HG02884 (cell line): ENCODE data around the gene IL6.
"Not testable (repeated sequence)": the region's sequence is repeated elsewhere in the genome, so short reads cannot be mapped to it uniquely, and the experiment has no call there.

Experiments used
- ATAC-seq: cut with Tn5 transposase; IDR thresholded peaks from one replicate; pipeline ENCODE4 v1.9.1; 2021; ENCODE audit warnings: mild to moderate bottlenecking, moderate library complexity; ENCODE audit not compliant: unreplicated experiment

The IL6 gene

DNA sequence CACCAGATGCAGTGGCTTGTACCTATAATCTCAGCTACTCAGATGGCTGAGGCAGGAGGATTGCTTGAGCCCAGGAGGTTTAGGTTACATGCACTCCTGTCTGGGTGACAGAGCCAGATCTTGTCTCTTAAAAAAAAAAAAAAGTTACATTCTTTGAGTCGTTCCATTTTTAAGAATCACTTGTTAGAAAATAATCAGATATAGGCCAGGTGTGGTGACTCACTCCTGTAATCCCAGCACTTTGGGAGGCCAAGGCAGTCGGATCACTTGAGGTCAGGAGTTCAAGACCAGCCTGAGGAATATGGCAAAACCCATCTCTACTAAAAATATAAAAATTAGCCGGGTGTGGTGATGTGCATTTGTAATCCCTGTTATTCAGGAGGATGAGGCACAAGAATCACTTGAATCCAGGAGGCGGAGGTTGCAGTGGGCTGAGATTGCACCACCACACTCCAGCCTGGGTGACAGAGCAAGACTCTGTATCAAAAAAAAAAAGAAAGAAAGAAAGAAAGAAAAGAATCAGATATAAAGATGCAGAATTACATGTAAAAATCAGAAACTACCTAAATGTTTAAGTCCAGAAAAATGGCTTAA is 52.8 kb downstream of the IL6 start:
- not testable (repeated sequence) for ATAC-seq

DNA sequence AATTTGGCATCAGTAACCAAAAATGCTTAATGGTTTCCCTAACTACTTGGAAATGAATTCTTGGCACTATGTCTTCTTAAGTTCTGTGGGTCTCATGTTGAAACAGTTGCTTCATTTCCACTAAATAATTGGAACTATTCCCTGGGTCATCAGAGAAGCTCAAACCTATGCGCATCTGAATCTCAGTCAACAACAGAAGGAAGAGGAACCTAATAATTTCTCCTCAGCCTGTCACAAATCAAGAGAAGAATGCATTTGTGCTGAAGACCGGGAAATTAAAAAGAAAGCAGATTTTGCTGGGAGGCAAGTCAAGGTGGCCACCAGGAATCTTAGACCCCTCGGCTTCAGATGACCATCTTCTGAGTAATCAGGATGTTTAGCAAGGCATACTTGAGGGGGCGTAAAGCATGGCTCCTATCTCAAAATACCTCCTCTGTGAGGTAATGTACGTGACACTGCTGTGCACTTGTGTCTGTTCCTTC is 54.3 kb downstream of the IL6 start:
- no peak for ATAC-seq
